Hypothalamus (tissue), 51 donors: ENCODE measurements around the gene ADAMTSL2.

Experiments
- DNase-seq, 51 donors: peaks; one replicate each; lab custom pipeline; 2025; lab: John Stamatoyannopoulos, UW

The ADAMTSL2 gene

DNA sequence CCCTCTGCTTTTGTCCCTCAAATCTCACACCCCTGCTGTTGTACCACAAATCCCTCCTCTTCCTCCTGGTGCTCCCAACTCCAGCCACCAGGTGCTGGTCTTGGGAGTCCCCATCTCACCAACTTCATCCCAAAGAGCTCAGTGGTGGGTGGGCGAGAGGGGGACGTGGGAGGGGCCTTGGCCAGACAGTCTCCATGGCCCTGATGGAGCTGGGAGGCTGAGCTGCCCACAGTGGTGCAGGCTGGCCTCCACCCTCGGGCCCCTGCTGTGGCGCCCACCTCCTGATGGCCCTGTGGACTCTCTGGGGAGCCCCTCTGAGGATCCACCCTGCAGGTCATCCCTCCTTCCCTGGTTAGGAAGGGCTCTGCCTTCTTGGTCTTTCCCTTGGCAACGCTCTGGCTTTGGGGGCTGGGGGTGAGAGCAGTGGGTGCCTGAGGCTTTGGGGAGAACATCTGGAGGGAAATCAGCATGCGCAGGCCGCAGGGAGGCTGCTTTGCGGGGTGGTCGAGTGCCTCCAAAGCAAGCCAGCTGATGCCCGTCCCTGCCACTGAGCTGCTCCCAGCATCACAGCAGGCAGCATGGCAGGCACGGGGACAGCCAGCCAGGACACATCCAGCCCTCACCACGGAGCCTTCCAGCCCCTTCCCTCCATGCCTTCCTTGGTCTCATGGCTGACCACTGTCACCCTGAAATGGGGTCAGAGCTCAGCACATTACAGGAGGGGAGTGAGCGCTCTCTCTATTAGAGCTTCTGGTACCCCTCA, 82.3 kb downstream of the ADAMTSL2 start:
- no peak for DNase-seq

DNA sequence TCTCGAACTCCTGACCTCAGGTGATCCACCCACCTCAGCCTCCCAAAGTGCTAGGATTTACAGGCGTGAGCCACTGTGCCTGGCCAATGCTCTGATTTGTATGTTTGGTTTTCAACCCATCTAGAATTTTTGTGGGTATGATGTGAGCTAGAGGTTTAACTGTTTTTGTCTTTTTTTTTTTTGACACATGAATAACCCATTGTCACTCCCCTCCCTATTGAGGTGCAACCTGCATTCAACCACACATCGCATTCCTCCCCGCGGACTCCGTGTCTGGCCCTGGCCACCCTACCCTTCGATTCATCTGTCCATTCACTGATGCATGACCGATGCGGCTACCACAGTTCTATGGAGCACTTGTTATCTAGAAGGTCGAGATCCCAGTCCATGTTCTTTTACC, 84.2 kb downstream of the ADAMTSL2 start:
- no peak for DNase-seq

DNA sequence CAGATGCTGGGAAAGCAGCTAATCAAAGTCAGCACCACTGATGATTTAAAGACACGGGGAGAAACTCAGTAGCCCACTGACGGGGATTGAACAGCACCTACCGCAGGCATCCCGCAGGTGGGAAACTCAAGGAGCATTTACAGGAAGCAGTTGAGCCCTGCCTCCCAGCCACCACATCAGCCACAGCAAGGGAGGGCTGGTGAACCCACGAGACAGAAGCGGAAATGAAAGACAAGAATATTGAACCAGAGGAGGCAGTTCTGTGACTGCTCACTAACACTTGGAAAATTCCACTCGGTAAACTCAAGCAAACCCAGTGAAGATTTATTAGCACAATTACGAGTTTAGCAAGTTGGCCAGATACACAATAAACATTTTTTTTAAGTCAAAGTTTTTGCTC, 85.3 kb downstream of the ADAMTSL2 start:
- peak in 3 of 51 donors; percentile 8 to 19 (median 10) for DNase-seq

DNA sequence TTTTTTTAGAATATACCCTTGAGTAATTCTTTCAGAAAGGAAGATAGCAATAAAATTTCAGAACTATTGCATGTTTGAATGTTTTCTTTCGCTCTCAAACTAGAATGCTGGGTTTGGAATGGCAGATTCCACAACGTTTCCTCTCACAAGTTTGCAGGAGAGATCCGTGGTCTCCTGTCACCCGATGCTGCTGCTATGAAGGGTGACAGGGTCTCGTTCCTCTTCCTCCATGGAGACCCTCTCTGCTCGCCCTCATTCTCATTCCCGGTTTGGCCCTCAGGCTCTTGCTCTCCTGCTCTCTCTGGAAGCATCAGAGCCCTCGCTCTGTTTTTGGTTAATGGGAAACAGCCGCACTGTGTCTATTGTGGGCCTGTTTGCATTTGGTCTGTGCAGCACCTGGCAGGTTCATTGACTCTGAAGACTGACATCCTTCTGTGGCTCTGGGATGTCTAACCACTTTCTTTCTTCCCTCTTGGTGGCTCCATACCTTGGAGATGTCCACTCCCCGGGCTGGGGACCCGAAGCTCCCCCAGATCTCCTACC, 87.3 kb downstream of the ADAMTSL2 start:
- DNase-seq = no peak

DNA sequence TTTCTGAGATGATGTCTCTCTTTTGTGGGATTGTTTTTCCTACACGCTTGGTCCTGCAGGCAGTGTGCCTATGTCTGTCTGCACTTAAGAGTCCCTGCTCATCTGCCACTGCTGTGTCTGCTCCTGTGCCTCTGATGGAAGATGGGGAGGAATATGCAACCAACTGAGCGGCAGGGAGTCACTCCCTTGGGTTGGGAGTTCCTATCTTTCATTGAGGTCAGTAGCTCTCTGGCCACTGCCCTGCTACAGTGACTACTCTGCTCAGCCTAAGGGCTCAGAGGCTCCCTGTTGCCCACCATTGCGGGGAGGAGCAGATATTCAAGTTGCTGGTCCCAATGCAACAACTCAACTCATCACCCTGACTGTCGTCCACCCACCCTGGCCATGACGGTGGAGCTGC, 88.1 kb downstream of the ADAMTSL2 start:
- DNase-seq = no peak
